Progenitor cell of endocrine pancreas (in vitro differentiated cells): ENCODE measurements around the gene GNAI2. TPM values are rescaled to one million over a fixed set of nuclear protein-coding genes. Genes with fewer than 3 reads are reported as not detected.
A peak's percentile ranks its signal among the peaks of the same experiment; 100 is the strongest.

Experiments
- DNase-seq: peaks from one replicate; pipeline ENCODE4 v3.0.0; 2021; ENCODE audit warnings: low spot score; ENCODE audit not compliant: unreplicated experiment
- H3K27ac Mint-ChIP-seq: 2 replicates; pipeline ENCODE4 v1.8.0; 2021; ENCODE audit warnings: mild to moderate bottlenecking, moderate library complexity, mixed read lengths
- H3K27me3 Mint-ChIP-seq: 2 replicates; pipeline ENCODE4 v1.8.0; 2021; ENCODE audit warnings: mixed read lengths
- H3K36me3 Mint-ChIP-seq: 2 replicates; pipeline ENCODE4 v1.8.0; 2022; ENCODE audit warnings: mixed read lengths; ENCODE audit not compliant: insufficient read depth
- H3K4me1 Mint-ChIP-seq: 2 replicates; pipeline ENCODE4 v1.8.0; 2021; ENCODE audit warnings: low read depth, mixed read lengths
- H3K4me3 Mint-ChIP-seq: 2 replicates; pipeline ENCODE4 v1.8.0; 2021; ENCODE audit warnings: low read depth, mild to moderate bottlenecking, moderate library complexity, mixed read lengths
- H3K9me3 Mint-ChIP-seq: 2 replicates; pipeline ENCODE4 v1.8.0; 2021; ENCODE audit warnings: low read depth, mixed read lengths
- total RNA-seq: library from RNA; stranded (reverse); gene quantifications from 2 replicates; pipeline ENCODE4 v1.2.1, GENCODE V29; 2021
- TF ChIP-seq, protein P1 (sequence below): fragments of 200-600 bp; sonication (generic); IDR thresholded peaks from one replicate; pipeline ENCODE4 v1.5.0; 2021; ENCODE audit warnings: antibody characterized with exemption, mild to moderate bottlenecking; ENCODE audit not compliant: unreplicated experiment

Gene GNAI2
- total RNA-seq, 1 donor from 2014 or later = 171 TPM

GRCh38 chr3:50275141-50275995 lies 39.4 kb downstream of the GNAI2 start:
- H3K27me3 Mint-ChIP-seq = peaks cover 54% of the 10 kb centered on the region

DNA sequence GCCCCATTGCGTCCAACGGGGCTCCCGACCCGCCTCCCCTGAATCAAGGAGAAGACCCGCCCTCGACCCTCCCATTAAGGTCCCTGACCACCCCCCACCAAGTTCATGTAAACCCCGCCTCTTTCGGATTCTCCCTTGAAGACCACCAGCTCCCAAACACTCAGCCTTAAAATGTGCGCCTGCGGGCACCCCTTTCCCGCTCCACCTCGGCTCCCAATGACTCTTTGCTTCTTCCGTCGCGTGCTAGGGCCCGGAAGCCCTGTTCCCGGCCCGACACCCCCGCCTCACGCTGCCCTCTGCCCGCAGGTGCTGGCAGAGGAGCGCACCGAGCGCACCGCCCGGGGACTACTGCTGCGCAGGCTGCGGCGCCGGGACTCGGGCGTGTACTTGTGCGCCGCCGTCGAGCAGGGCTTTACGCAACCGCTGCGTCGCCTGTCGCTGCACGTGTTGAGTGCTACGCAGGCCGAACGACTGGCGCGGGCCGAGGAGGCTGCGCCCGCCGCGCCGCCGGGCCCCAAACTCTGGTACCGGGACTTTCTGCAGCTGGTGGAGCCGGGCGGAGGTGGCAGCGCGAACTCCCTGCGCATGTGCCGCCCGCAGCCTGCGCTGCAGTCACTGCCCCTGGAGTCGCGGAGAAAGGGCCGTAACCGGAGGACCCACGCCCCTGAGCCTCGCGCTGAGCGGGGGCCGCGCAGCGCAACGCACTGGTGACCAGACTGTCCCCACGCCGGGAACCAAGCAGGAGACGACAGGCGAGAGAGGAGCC lies 40.2 kb downstream of the GNAI2 start:
- Mint-ChIP-seq H3K27ac (no peak overlapping the region), H3K9me3 (no peaks in the 10 kb centered on the region)

More at GRCh38 chr3:50275141-50275995, 39.4 kb downstream of the GNAI2 start:
- peaks cover 5% of the 10 kb centered on the region for H3K36me3 Mint-ChIP-seq
- no peak for DNase-seq
- H3K9me3 Mint-ChIP-seq = no peaks in the 10 kb centered on the region
- TF ChIP-seq, protein P1, sequence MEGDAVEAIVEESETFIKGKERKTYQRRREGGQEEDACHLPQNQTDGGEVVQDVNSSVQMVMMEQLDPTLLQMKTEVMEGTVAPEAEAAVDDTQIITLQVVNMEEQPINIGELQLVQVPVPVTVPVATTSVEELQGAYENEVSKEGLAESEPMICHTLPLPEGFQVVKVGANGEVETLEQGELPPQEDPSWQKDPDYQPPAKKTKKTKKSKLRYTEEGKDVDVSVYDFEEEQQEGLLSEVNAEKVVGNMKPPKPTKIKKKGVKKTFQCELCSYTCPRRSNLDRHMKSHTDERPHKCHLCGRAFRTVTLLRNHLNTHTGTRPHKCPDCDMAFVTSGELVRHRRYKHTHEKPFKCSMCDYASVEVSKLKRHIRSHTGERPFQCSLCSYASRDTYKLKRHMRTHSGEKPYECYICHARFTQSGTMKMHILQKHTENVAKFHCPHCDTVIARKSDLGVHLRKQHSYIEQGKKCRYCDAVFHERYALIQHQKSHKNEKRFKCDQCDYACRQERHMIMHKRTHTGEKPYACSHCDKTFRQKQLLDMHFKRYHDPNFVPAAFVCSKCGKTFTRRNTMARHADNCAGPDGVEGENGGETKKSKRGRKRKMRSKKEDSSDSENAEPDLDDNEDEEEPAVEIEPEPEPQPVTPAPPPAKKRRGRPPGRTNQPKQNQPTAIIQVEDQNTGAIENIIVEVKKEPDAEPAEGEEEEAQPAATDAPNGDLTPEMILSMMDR = no peak
- H3K27ac Mint-ChIP-seq = no peak overlapping the region
- H3K4me1 Mint-ChIP-seq = peaks cover 12% of the 10 kb centered on the region
- peak overlapping the region; percentile 49 for H3K4me3 Mint-ChIP-seq

DNA sequence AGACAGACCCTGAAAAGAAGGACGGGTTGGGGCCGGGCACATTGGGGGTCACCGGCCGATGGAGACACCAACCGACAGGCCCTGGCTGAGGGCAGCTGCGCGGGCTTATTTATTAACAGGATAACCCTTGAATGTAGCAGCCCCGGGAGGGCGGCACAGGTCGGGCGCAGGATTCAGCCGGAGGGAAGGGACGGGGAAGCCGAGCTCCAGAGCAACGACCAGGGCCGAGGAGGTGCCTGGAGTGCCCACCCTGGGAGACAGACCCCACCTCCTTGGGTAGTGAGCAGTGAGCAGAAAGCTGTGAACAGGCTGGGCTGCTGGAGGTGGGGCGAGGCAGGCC lies 40.7 kb downstream of the GNAI2 start:
- H3K4me3 Mint-ChIP-seq = no peak overlapping the region
- H3K27me3 Mint-ChIP-seq = peaks cover 54% of the 10 kb centered on the region
- peaks cover 5% of the 10 kb centered on the region for H3K36me3 Mint-ChIP-seq
- DNase-seq = no peak
- H3K27ac Mint-ChIP-seq = no peak overlapping the region
- no peaks in the 10 kb centered on the region for H3K9me3 Mint-ChIP-seq
- TF ChIP-seq, protein P1 = no peak
- peaks cover 6% of the 10 kb centered on the region for H3K4me1 Mint-ChIP-seq

More for the DNA sequence above, 40.2 kb downstream of the GNAI2 start:
- Mint-ChIP-seq H3K4me3 (no peak overlapping the region), H3K4me1 (peaks cover 12% of the 10 kb centered on the region), H3K27me3 (peaks cover 54% of the 10 kb centered on the region), H3K36me3 (peaks cover 5% of the 10 kb centered on the region)
- no peak for DNase-seq
- TF ChIP-seq, protein P1 = no peak

GRCh38 chr3:50278123-50278879 lies 42.3 kb downstream of the GNAI2 start:
- Mint-ChIP-seq H3K9me3 (no peaks in the 10 kb centered on the region), H3K27me3 (peaks cover 51% of the 10 kb centered on the region), H3K27ac (no peak overlapping the region), H3K4me1 (peaks cover 5% of the 10 kb centered on the region), H3K4me3 (no peak overlapping the region), H3K36me3 (peaks cover 5% of the 10 kb centered on the region)
- TF ChIP-seq, protein P1 = no peak
- no peak for DNase-seq

GRCh38 chr3:50278880-50279224 lies 42.8 kb downstream of the GNAI2 start, which contains the start of gene LSMEM2:
Gene LSMEM2 (plus strand): TSS chr3:50279087. CDS start chr3:50279114, 27 bp downstream.
- H3K9me3 Mint-ChIP-seq = no peaks in the 10 kb centered on the region
- H3K27me3 Mint-ChIP-seq = peaks cover 49% of the 10 kb centered on the region
- DNase-seq = no peak
- peaks cover 5% of the 10 kb centered on the region for H3K36me3 Mint-ChIP-seq
- TF ChIP-seq, protein P1 = no peak
- H3K4me3 Mint-ChIP-seq = no peak within 1 kb of the TSS
- no peak within 1 kb of the TSS for H3K27ac Mint-ChIP-seq
- H3K4me1 Mint-ChIP-seq = peaks cover 5% of the 10 kb centered on the region
